Neutrophil (primary cell): Measurements from ENCODE around the gene B3GALNT1.
A peak's percentile ranks its signal among the peaks of the same experiment; 100 is the strongest.

Source experiments
- H3K27ac ChIP-seq: fragments of 200-600 bp; sonication (generic); 2 replicates; pipeline ENCODE4 v1.5.1; 2016; ENCODE audit warnings: mild to moderate bottlenecking, moderate library complexity
- H3K27me3 ChIP-seq: fragments of 200-600 bp; sonication (generic); 2 replicates; pipeline ENCODE4 v1.6.0; 2016; ENCODE audit warnings: mild to moderate bottlenecking
- H3K36me3 ChIP-seq: fragments of 200-600 bp; sonication (generic); 2 replicates; pipeline ENCODE4 v1.5.1; 2017
- H3K4me1 ChIP-seq, 2 experiments: fragments of 200-600 bp in 1 of 2; sonication (generic) in 1 of 2; 1 replicate in 1 of 2; 2 replicates in 1 of 2; pipeline versions ENCODE4 v1.5.1 to v1.6.1; 2013 to 2016; ENCODE audit warnings: low read depth in 1 of 2, low read length in 1 of 2, mild to moderate bottlenecking in 1 of 2, moderate library complexity in 1 of 2; ENCODE audit not compliant: control insufficient read depth in 1 of 2, insufficient read depth in 1 of 2
- H3K4me3 ChIP-seq, 2 experiments: fragments of 200-600 bp in 1 of 2; sonication (generic) in 1 of 2; 1 replicate in 1 of 2; 2 replicates in 1 of 2; pipeline ENCODE4 v1.5.1; 2013 to 2016; ENCODE audit warnings: low read depth in 1 of 2, low read length in 1 of 2, mild to moderate bottlenecking in 1 of 2, moderate library complexity in 1 of 2
- H3K9me3 ChIP-seq: fragments of 200-600 bp; sonication (generic); 2 replicates; pipeline ENCODE4 v1.5.1; 2016
- CTCF ChIP-seq: fragments of 200-600 bp; sonication (generic); IDR thresholded peaks from 2 replicates; pipeline ENCODE4 v1.5.1; 2016; ENCODE audit warnings: antibody characterized with exemption

Gene B3GALNT1

GRCh38 chr3:161082063-161082462 lies 23.1 kb downstream of the B3GALNT1 start:
- TF ChIP-seq CTCF, result no peak
- Histone ChIP-seq H3K27ac (peak overlapping the region; percentile 54), H3K36me3 (peaks cover 14% of the 10 kb centered on the region), H3K9me3 (no peaks in the 10 kb centered on the region), H3K27me3 (no peaks in the 10 kb centered on the region), H3K4me3 (no peak overlapping the region), H3K4me1 (peaks cover 14 to 15% of the 10 kb centered on the region in 2 experiments)

GRCh38 chr3:161081633-161082032 lies 23.5 kb downstream of the B3GALNT1 start:
- peak overlapping the region; percentile 54 for H3K27ac ChIP-seq

GRCh38 chr3:161073181-161073580 lies 32.0 kb downstream of the B3GALNT1 start:
- Histone ChIP-seq H3K36me3 (no peaks in the 10 kb centered on the region), H3K27me3 (no peaks in the 10 kb centered on the region), H3K27ac (no peak overlapping the region), H3K4me3 (no peak overlapping the region), H3K9me3 (no peaks in the 10 kb centered on the region), H3K4me1 (peaks cover 5 to 24% of the 10 kb centered on the region in 2 experiments)
- no peak for TF ChIP-seq CTCF

More at GRCh38 chr3:161081633-161082032, 23.5 kb downstream of the B3GALNT1 start:
- H3K4me1 ChIP-seq, result peaks cover 14 to 15% of the 10 kb centered on the region in 2 experiments
- no peaks in the 10 kb centered on the region for H3K9me3 ChIP-seq
- no peak for TF ChIP-seq CTCF
- H3K4me3 ChIP-seq, result no peak overlapping the region
- no peaks in the 10 kb centered on the region for H3K27me3 ChIP-seq
- peaks cover 14% of the 10 kb centered on the region for H3K36me3 ChIP-seq

DNA sequence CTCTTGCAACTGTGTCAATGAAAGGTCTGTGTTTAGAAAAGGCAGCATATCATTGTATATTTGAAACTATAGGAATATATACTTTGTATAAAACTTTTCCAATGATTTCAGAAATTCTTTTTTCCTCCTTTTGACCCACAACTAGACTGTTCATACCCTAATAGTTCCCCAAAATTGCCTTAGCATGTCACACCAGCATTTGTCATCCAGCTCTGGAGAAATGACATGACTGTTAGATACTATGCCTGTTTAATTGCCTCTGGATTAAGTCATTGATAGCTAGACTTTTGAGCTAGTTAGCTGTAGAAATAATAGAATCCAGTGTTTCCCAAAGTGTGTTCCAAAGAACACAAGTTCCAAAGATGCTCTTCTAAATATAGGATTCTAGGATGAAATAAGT lies 32.4 kb downstream of the B3GALNT1 start:
- Histone ChIP-seq H3K27me3 (no peaks in the 10 kb centered on the region), H3K4me1 (peaks cover 6 to 27% of the 10 kb centered on the region in 2 experiments), H3K27ac (no peak overlapping the region), H3K36me3 (no peaks in the 10 kb centered on the region), H3K4me3 (no peak overlapping the region), H3K9me3 (no peaks in the 10 kb centered on the region)
- TF ChIP-seq CTCF, result no peak

DNA sequence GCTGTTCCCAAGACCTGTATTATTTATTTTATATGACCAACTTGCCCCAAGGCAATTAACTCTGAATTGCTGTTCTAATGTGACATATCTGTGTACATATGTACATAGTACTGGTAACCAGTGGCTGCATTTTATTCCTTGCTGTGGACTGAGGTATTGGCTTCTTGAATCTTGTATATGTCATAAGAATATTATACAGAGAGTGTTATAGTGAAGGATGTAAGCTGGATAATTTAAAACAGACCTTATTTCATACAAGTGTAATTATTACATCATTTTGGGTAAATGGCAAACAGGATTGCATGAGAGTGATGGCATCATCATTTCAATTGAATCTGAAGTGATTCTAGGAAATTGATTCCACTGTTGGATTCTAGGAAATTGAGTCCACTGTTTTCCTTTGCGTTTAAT lies 32.9 kb downstream of the B3GALNT1 start:
- H3K36me3 ChIP-seq, result no peaks in the 10 kb centered on the region
- no peak overlapping the region for H3K4me3 ChIP-seq
- peaks cover 12 to 33% of the 10 kb centered on the region in 2 experiments for H3K4me1 ChIP-seq
- no peaks in the 10 kb centered on the region for H3K27me3 ChIP-seq
- TF ChIP-seq CTCF, result no peak
- H3K9me3 ChIP-seq, result no peaks in the 10 kb centered on the region
- no peak overlapping the region for H3K27ac ChIP-seq
